H9 (cell line): ENCODE results near the gene P4HA3. TPM values are rescaled to one million over a fixed set of nuclear protein-coding genes. Genes with fewer than 3 reads are reported as not detected.

Experiments used
- DNase-seq: peaks from one replicate; pipeline ENCODE4 v3.0.0-alpha.2; 2017
- H2AFZ ChIP-seq: one replicate; pipeline ENCODE4 v1.6.1; 2013; ENCODE audit warnings: mild to moderate bottlenecking, low read length, control low read depth, moderate library complexity
- H2AK5ac ChIP-seq: 2 replicates; pipeline ENCODE4 v1.6.1; 2013; ENCODE audit warnings: low read length, control low read depth, mixed read lengths; ENCODE audit not compliant: insufficient read length
- H2BK120ac ChIP-seq: one replicate; pipeline ENCODE4 v1.6.1; 2013; ENCODE audit warnings: low read depth, mild to moderate bottlenecking, low read length, control low read depth, inconsistent platforms; ENCODE audit not compliant: poor library complexity, severe bottlenecking
- H2BK12ac ChIP-seq: 2 replicates; pipeline ENCODE4 v1.6.1; 2013; ENCODE audit warnings: low read length, control low read depth, mixed read lengths, low read depth; ENCODE audit not compliant: insufficient read length
- H2BK15ac ChIP-seq: 2 replicates; pipeline ENCODE4 v1.6.1; 2013; ENCODE audit warnings: low read depth, low read length, control low read depth
- H2BK20ac ChIP-seq: one replicate; pipeline ENCODE4 v1.6.1; 2013; ENCODE audit warnings: low read depth, mild to moderate bottlenecking, low read length, control low read depth, inconsistent platforms; ENCODE audit not compliant: poor library complexity, severe bottlenecking
- H2BK5ac ChIP-seq: 2 replicates; pipeline ENCODE4 v1.6.1; 2013; ENCODE audit warnings: low read length, control low read depth, mixed read lengths; ENCODE audit not compliant: insufficient read length
- H3K14ac ChIP-seq: 2 replicates; pipeline ENCODE4 v1.6.1; 2013; ENCODE audit warnings: low read length, control low read depth; ENCODE audit not compliant: insufficient read depth
- H3K18ac ChIP-seq: 2 replicates; pipeline ENCODE4 v1.6.1; 2013; ENCODE audit warnings: low read depth, mild to moderate bottlenecking, mixed read lengths, low read length, control low read depth; ENCODE audit not compliant: insufficient read length
- H3K23ac ChIP-seq: 2 replicates; pipeline ENCODE4 v1.6.1; 2013; ENCODE audit warnings: low read length, control low read depth, mixed read lengths, low read depth; ENCODE audit not compliant: insufficient read length
- H3K23me2 ChIP-seq: 2 replicates; pipeline ENCODE4 v1.6.1; 2013; ENCODE audit warnings: low read depth, mild to moderate bottlenecking, mixed read lengths, low read length, control low read depth; ENCODE audit not compliant: insufficient read length, poor library complexity, severe bottlenecking
- H3K27ac ChIP-seq: 2 replicates; pipeline ENCODE4 v1.5.1; 2013; ENCODE audit warnings: low read length, control low read depth, mixed read lengths, low read depth; ENCODE audit not compliant: insufficient read length
- H3K27me3 ChIP-seq: 2 replicates; pipeline ENCODE4 v1.6.1; 2013; ENCODE audit warnings: low read length, control low read depth, inconsistent platforms; ENCODE audit not compliant: insufficient read depth
- H3K4ac ChIP-seq: 2 replicates; pipeline ENCODE4 v1.6.1; 2013; ENCODE audit warnings: low read depth, mild to moderate bottlenecking, control low read depth, inconsistent platforms, low read length, moderate library complexity
- H3K4me1 ChIP-seq: 2 replicates; pipeline ENCODE4 v1.6.1; 2013; ENCODE audit warnings: low read length, control low read depth, inconsistent platforms; ENCODE audit not compliant: insufficient read depth
- H3K4me2 ChIP-seq: 2 replicates; pipeline ENCODE4 v1.6.1; 2013; ENCODE audit warnings: low read length, control low read depth, mixed read lengths; ENCODE audit not compliant: insufficient read length, insufficient read depth
- H3K56ac ChIP-seq: 2 replicates; pipeline ENCODE4 v1.6.1; 2013; ENCODE audit warnings: low read depth, mild to moderate bottlenecking, mixed read lengths, low read length, control low read depth; ENCODE audit not compliant: insufficient read length
- H3K79me1 ChIP-seq: 2 replicates; pipeline ENCODE4 v1.6.1; 2013; ENCODE audit warnings: low read depth, mild to moderate bottlenecking, moderate library complexity, low read length, control low read depth, inconsistent platforms; ENCODE audit not compliant: insufficient read depth, poor library complexity, severe bottlenecking
- H3K79me2 ChIP-seq: 2 replicates; pipeline ENCODE4 v1.6.1; 2013; ENCODE audit warnings: low read length, control low read depth, inconsistent platforms; ENCODE audit not compliant: insufficient read depth
- H3K9ac ChIP-seq: 2 replicates; pipeline ENCODE4 v1.6.1; 2013; ENCODE audit warnings: low read length, control low read depth, mixed read lengths; ENCODE audit not compliant: insufficient read length; ENCODE audit errors: extremely low read depth
- H3K9me3 ChIP-seq: one replicate; pipeline ENCODE4 v1.6.1; 2013; ENCODE audit warnings: low read depth, low read length, inconsistent platforms; ENCODE audit not compliant: control insufficient read depth
- H3T11ph ChIP-seq: one replicate; pipeline ENCODE4 v1.6.1; 2013; ENCODE audit warnings: mild to moderate bottlenecking, low read length, control low read depth, inconsistent platforms
- H4K20me1 ChIP-seq: one replicate; pipeline ENCODE4 v1.6.1; 2013; ENCODE audit not compliant: control insufficient read depth, insufficient read length, insufficient read depth
- H4K5ac ChIP-seq: 2 replicates; pipeline ENCODE4 v1.6.1; 2013; ENCODE audit warnings: low read depth, mild to moderate bottlenecking, mixed read lengths, low read length, control low read depth; ENCODE audit not compliant: insufficient read length
- H4K8ac ChIP-seq: replicated peaks from 2 replicates; pipeline ENCODE4 v1.6.1; 2013; ENCODE audit warnings: low read length, control low read depth, mixed read lengths, low read depth; ENCODE audit not compliant: insufficient read length
- H4K91ac ChIP-seq: 2 replicates; pipeline ENCODE4 v1.6.1; 2013; ENCODE audit warnings: low read depth, mild to moderate bottlenecking, moderate library complexity, mixed read lengths, low read length, control low read depth; ENCODE audit not compliant: insufficient read length
- H3K27ac Mint-ChIP-seq, 3 experiments: 2 replicates in 2 of 3; 3 replicates in 1 of 3; pipeline ENCODE4 v1.8.0; 2020 to 2021; ENCODE audit warnings: mixed read lengths in 3 of 3, mild to moderate bottlenecking in 1 of 3, moderate library complexity in 1 of 3
- H3K27me3 Mint-ChIP-seq: 2 replicates; pipeline ENCODE4 v1.8.0; 2021; ENCODE audit warnings: low read depth, mild to moderate bottlenecking, moderate library complexity, mixed read lengths
- H3K36me3 Mint-ChIP-seq, 3 experiments: 2 replicates in 2 of 3; 3 replicates in 1 of 3; pipeline ENCODE4 v1.8.0; 2020 to 2021; ENCODE audit warnings: low read depth in 3 of 3, mixed read lengths in 3 of 3; ENCODE audit not compliant: insufficient read depth in 1 of 3
- H3K4me1 Mint-ChIP-seq, 2 experiments: 2 replicates each; pipeline ENCODE4 v1.8.0; 2020; ENCODE audit warnings: mixed read lengths in 2 of 2
- H3K4me3 Mint-ChIP-seq, 2 experiments: 2 replicates in 1 of 2; 3 replicates in 1 of 2; pipeline ENCODE4 v1.8.0; 2020 to 2021; ENCODE audit warnings: mild to moderate bottlenecking in 2 of 2, mixed read lengths in 2 of 2, moderate library complexity in 1 of 2
- H3K9me3 Mint-ChIP-seq, 2 experiments: 2 replicates in 1 of 2; 3 replicates in 1 of 2; pipeline ENCODE4 v1.8.0; 2020; ENCODE audit warnings: mild to moderate bottlenecking in 2 of 2, mixed read lengths in 2 of 2, moderate library complexity in 1 of 2
- CTCF ChIP-seq: fragments of 200-600 bp; sonication (generic); conservative IDR thresholded peaks from 3 replicates; pipeline ENCODE4 v1.8.0; 2021; ENCODE audit warnings: antibody characterized with exemption, mild to moderate bottlenecking
- WGBS: extraction: QIAGEN DNeasy Blood & Tissue Kit; methylation state at CpG from one replicate; pipeline ENCODE4 v1.1.7; 2013; ENCODE audit warnings: missing lambda C conversion rate, low lambda C conversion rate, mixed read lengths; ENCODE audit not compliant: insufficient read length; ENCODE audit errors: extremely low coverage; 5-methylcytosine and 5-hydroxymethylcytosine counted together
- total RNA-seq: library from RNA; stranded (reverse); gene quantifications from 2 replicates; pipeline ENCODE4 v1.2.1, GENCODE V29; 2021

The P4HA3 gene
- total RNA-seq, 1 experiment from 2014 or later: not detected

GRCh38 chr11:74325649-74326645 is 14.5 kb upstream of the P4HA3 start:
- Mint-ChIP-seq H3K9me3 (peaks cover 6 to 7% of the 10 kb centered on the region in 2 experiments; a peak in 4 of 5 replicates), H3K4me3 (no peak overlapping the region), H3K27me3 (peaks cover 4% of the 10 kb centered on the region), H3K36me3 (peaks cover 4 to 22% (median 18%) of the 10 kb centered on the region in 3 experiments; a peak in 6 of 7 replicates), H3K27ac (peak overlapping the region in 1 of 3 experiments; percentile 11; a peak in 1 of 7 replicates), H3K4me1 (peaks cover 6 to 8% of the 10 kb centered on the region in 2 experiments; a peak in 3 of 4 replicates)
- no peak overlapping the region for H2BK120ac ChIP-seq
- no peak overlapping the region for H3K18ac ChIP-seq
- no peak overlapping the region for H4K91ac ChIP-seq
- no peak overlapping the region for H2AK5ac ChIP-seq
- H2AFZ ChIP-seq: no peak overlapping the region
- H2BK5ac ChIP-seq: no peak overlapping the region
- no CpG with 5 or more reads among the region's 7 CpGs for WGBS
- DNase-seq: no peak
- no peaks in the 10 kb centered on the region for H3K9me3 ChIP-seq
- H3K14ac ChIP-seq: no peak overlapping the region
- no peaks in the 10 kb centered on the region for H3K23me2 ChIP-seq
- TF ChIP-seq CTCF: no peak
- H3T11ph ChIP-seq: no peak overlapping the region
- no peaks in the 10 kb centered on the region; the same call in 1 of the 2 replicates for H3K79me2 ChIP-seq
- H2BK15ac ChIP-seq: no peak overlapping the region
- H3K56ac ChIP-seq: no peak overlapping the region
- H2BK20ac ChIP-seq: no peak overlapping the region
- H3K9ac ChIP-seq: no peak overlapping the region
- H3K4me1 ChIP-seq: no peaks in the 10 kb centered on the region; the same call in 1 of the 2 replicates
- no peak overlapping the region for H3K4me2 ChIP-seq
- no peaks in the 10 kb centered on the region for H3K27me3 ChIP-seq
- H3K79me1 ChIP-seq: no peaks in the 10 kb centered on the region
- H3K4ac ChIP-seq: no peak overlapping the region
- no peak overlapping the region for H3K23ac ChIP-seq
- no peak overlapping the region for H2BK12ac ChIP-seq
- no peaks in the 10 kb centered on the region for H4K20me1 ChIP-seq
- H4K5ac ChIP-seq: no peak overlapping the region
- H3K27ac ChIP-seq: no peak overlapping the region
- no peak overlapping the region for H4K8ac ChIP-seq
